CD14-positive monocyte (primary cell): ENCODE results near the gene SIPA1L3. TPM values are rescaled to one million over a fixed set of nuclear protein-coding genes. Genes with fewer than 3 reads are reported as not detected.

ENCODE experiments used
- DNase-seq, 3 donors: peaks; one replicate each; pipeline ENCODE4 v3.0.0-alpha.2; 2011 to 2022
- H2AFZ ChIP-seq: 2 replicates; pipeline ENCODE4 v1.6.0; 2012; ENCODE audit warnings: mild to moderate bottlenecking, low read depth, low read length, inconsistent platforms; ENCODE audit not compliant: insufficient read depth, poor library complexity, severe bottlenecking
- H3K27ac ChIP-seq, 2 donors: 1 replicate in 1 of 2; 2 replicates in 1 of 2; pipeline ENCODE4 v1.5.1; 2012 to 2013; ENCODE audit warnings: low read length in 2 of 2, control low read depth in 1 of 2, inconsistent platforms in 1 of 2, low read depth in 1 of 2, mild to moderate bottlenecking in 1 of 2
- H3K27me3 ChIP-seq, 2 donors: one replicate each; pipeline versions ENCODE4 v1.6.0 to v1.6.1; 2011 to 2013; ENCODE audit warnings: low read length in 2 of 2; ENCODE audit not compliant: control insufficient read depth in 2 of 2, insufficient read depth in 2 of 2
- H3K36me3 ChIP-seq, 2 donors: replicated peaks in 1 of 2; 1 replicate in 1 of 2; 2 replicates in 1 of 2; pipeline versions ENCODE4 v1.5.1 to v1.6.1; 2012 to 2013; ENCODE audit warnings: low read length in 2 of 2, control low read depth in 1 of 2, inconsistent platforms in 1 of 2, mild to moderate bottlenecking in 1 of 2; ENCODE audit not compliant: insufficient read depth in 2 of 2, control insufficient read depth in 1 of 2
- H3K4me1 ChIP-seq, 2 donors: 1 replicate in 1 of 2; 2 replicates in 1 of 2; pipeline versions ENCODE4 v1.5.1 to v1.6.1; 2012 to 2013; ENCODE audit warnings: low read length in 2 of 2, control low read depth in 1 of 2, inconsistent platforms in 1 of 2, mild to moderate bottlenecking in 1 of 2, moderate library complexity in 1 of 2; ENCODE audit not compliant: insufficient read depth in 2 of 2, control insufficient read depth in 1 of 2
- H3K4me2 ChIP-seq: replicated peaks from 2 replicates; pipeline ENCODE3; 2012; ENCODE audit warnings: low read length, moderate library complexity, mild to moderate bottlenecking; ENCODE audit not compliant: poor library complexity, severe bottlenecking; ENCODE audit errors: extremely low read depth
- H3K4me3 ChIP-seq, 3 experiments: fragments of 200-600 bp in 1 of 3; sonication (generic) in 1 of 3; replicated peaks in 1 of 3; 1 replicate in 2 of 3; 2 replicates in 1 of 3; pipeline ENCODE4 v1.5.1; 2011 to 2013; ENCODE audit warnings: low read length in 3 of 3, mild to moderate bottlenecking in 3 of 3, control low read depth in 2 of 3, low read depth in 2 of 3, inconsistent platforms in 1 of 3, moderate library complexity in 1 of 3
- H3K79me2 ChIP-seq: 2 replicates; pipeline ENCODE4 v1.6.0; 2012; ENCODE audit warnings: mild to moderate bottlenecking, control low read depth, inconsistent platforms, low read length, moderate library complexity; ENCODE audit not compliant: insufficient read depth
- H3K9ac ChIP-seq: 2 replicates; pipeline ENCODE4 v1.6.0; 2017; ENCODE audit warnings: low read length, mild to moderate bottlenecking; ENCODE audit not compliant: insufficient read depth, poor library complexity, severe bottlenecking
- H3K9me3 ChIP-seq, 2 donors: replicated peaks in 1 of 2; 1 replicate in 1 of 2; 2 replicates in 1 of 2; pipeline versions ENCODE4 v1.5.1 to v1.6.1; 2012 to 2013; ENCODE audit warnings: low read length in 2 of 2, control low read depth in 1 of 2; ENCODE audit not compliant: control insufficient read depth in 1 of 2, insufficient read depth in 1 of 2
- H4K20me1 ChIP-seq: 2 replicates; pipeline ENCODE4 v1.6.0; 2012; ENCODE audit warnings: mild to moderate bottlenecking, low read length, control low read depth, moderate library complexity; ENCODE audit not compliant: insufficient read depth
- H3K27ac Mint-ChIP-seq, 7 donors: one replicate each; pipeline ENCODE4 v1.8.0; 2020; ENCODE audit warnings: mild to moderate bottlenecking in 7 of 7, mixed read lengths in 7 of 7, moderate library complexity in 6 of 7, inconsistent platforms in 2 of 7
- H3K27me3 Mint-ChIP-seq, 3 donors: one replicate each; pipeline ENCODE4 v1.8.0; 2021 to 2022; ENCODE audit warnings: low read depth in 3 of 3, mild to moderate bottlenecking in 3 of 3, mixed read lengths in 3 of 3, moderate library complexity in 3 of 3, inconsistent platforms in 1 of 3
- H3K36me3 Mint-ChIP-seq, 2 donors: one replicate each; pipeline ENCODE4 v1.8.0; 2020; ENCODE audit warnings: mixed read lengths in 2 of 2, inconsistent platforms in 1 of 2, mild to moderate bottlenecking in 1 of 2
- H3K4me1 Mint-ChIP-seq: one replicate; pipeline ENCODE4 v1.8.0; 2020; ENCODE audit warnings: mild to moderate bottlenecking, mixed read lengths
- H3K4me3 Mint-ChIP-seq, 2 donors: one replicate each; pipeline ENCODE4 v1.8.0; 2020; ENCODE audit warnings: mild to moderate bottlenecking in 2 of 2, mixed read lengths in 2 of 2, moderate library complexity in 1 of 2
- H3K9me3 Mint-ChIP-seq, 7 donors: one replicate each; pipeline ENCODE4 v1.8.0; 2020 to 2022; ENCODE audit warnings: mixed read lengths in 7 of 7, mild to moderate bottlenecking in 6 of 7, moderate library complexity in 6 of 7, inconsistent platforms in 2 of 7
- CTCF ChIP-seq: fragments of 200-600 bp; IDR thresholded peaks from one replicate; pipeline ENCODE4 v1.8.0; 2022; ENCODE audit warnings: antibody characterized with exemption, mild to moderate bottlenecking
- WGBS: methylation state at CpG from one replicate; pipeline ENCODE4 v1.1.5; 2013; ENCODE audit warnings: missing lambda C conversion rate; ENCODE audit not compliant: insufficient coverage; 5-methylcytosine and 5-hydroxymethylcytosine counted together
- intact Hi-C, 2 donors: fragments of 100-400 bp; cut with micrococcal nuclease; formaldehyde crosslinking; loops; one replicate each; pipeline versions ENCODE4 v1.15.0 to v1.15.1; 2023
- polyA plus RNA-seq, 3 donors: library from polyadenylated mRNA; depleted of rRNA in 1 of 3; unstranded in 2 of 3; stranded (reverse) in 1 of 3; fragments of 300-500 nt in 2 of 3; fragments of >200 nt in 1 of 3; fragmentation: Illumina TruSeq in 2 of 3; gene quantifications; 1 replicate in 2 of 3; 2 replicates in 1 of 3; pipeline ENCODE4 v1.2.3, GENCODE V29; 2012 to 2021

SIPA1L3 gene
- polyA plus RNA-seq, 3 donors, result 0.55 to 4.5 (median 0.99) TPM

GRCh38 chr19:38055010-38055409, 148.0 kb downstream of the SIPA1L3 start:
- H3K9me3 ChIP-seq, result no peaks in the 10 kb centered on the region
- no peaks in the 10 kb centered on the region for H3K27me3 ChIP-seq
- no peak overlapping the region for H2AFZ ChIP-seq
- H3K4me3 ChIP-seq, result no peak overlapping the region
- H3K4me3 Mint-ChIP-seq, result no peak overlapping the region
- H3K27ac ChIP-seq, result peak overlapping the region in 1 of 2 donors; percentile 14
- DNase-seq, result no peak
- no peak overlapping the region for H3K27ac Mint-ChIP-seq
- no peak overlapping the region for H3K4me2 ChIP-seq
- no peaks in the 10 kb centered on the region for H3K79me2 ChIP-seq
- TF ChIP-seq CTCF, result no peak
- no peaks in the 10 kb centered on the region for H3K9me3 Mint-ChIP-seq
- H3K36me3 Mint-ChIP-seq, result peaks cover 0 to 4% of the 10 kb centered on the region in 2 donors
- no peak overlapping the region for H3K9ac ChIP-seq
- no peaks in the 10 kb centered on the region for H4K20me1 ChIP-seq
- H3K36me3 ChIP-seq, result no peaks in the 10 kb centered on the region
- WGBS, result 43% methylated on average over 5 of the region's 9 CpGs
- H3K4me1 ChIP-seq, result peaks cover 19 to 22% of the 10 kb centered on the region in 2 donors
- no peaks in the 10 kb centered on the region for H3K27me3 Mint-ChIP-seq
- peaks cover 36% of the 10 kb centered on the region for H3K4me1 Mint-ChIP-seq
- intact Hi-C loops, result no loop called here

- H3K4me1 Mint-ChIP-seq, result peaks cover 38% of the 10 kb centered on the region
- peaks cover 24 to 28% of the 10 kb centered on the region in 2 donors for H3K4me1 ChIP-seq
Observed at GRCh38 chr19:38055655-38056521, 148.9 kb downstream of the SIPA1L3 start.

More at GRCh38 chr19:38055655-38056521, 148.9 kb downstream of the SIPA1L3 start:
- no peak overlapping the region for H3K4me3 Mint-ChIP-seq
- no peak for DNase-seq
- H3K9ac ChIP-seq, result no peak overlapping the region
- no peak for TF ChIP-seq CTCF
- H3K9me3 ChIP-seq, result no peaks in the 10 kb centered on the region
- no peaks in the 10 kb centered on the region for H3K27me3 Mint-ChIP-seq
- H3K4me3 ChIP-seq, result no peak overlapping the region
- H3K27ac ChIP-seq, result no peak overlapping the region
- intact Hi-C loops, result no loop called here
- H3K9me3 Mint-ChIP-seq, result no peaks in the 10 kb centered on the region
- 96% methylated on average over 11 of the region's 18 CpGs for WGBS
- no peak overlapping the region for H2AFZ ChIP-seq
- no peaks in the 10 kb centered on the region for H3K27me3 ChIP-seq
- H3K4me2 ChIP-seq, result no peak overlapping the region
- no peaks in the 10 kb centered on the region for H4K20me1 ChIP-seq
- H3K36me3 ChIP-seq, result no peaks in the 10 kb centered on the region
- no peaks in the 10 kb centered on the region for H3K79me2 ChIP-seq
- no peak overlapping the region for H3K27ac Mint-ChIP-seq
- peaks cover 0 to 4% of the 10 kb centered on the region in 2 donors for H3K36me3 Mint-ChIP-seq
